GM19099 (cell line): ENCODE results near the gene RFX6.

Experiments
- POLR2A ChIP-seq: IDR thresholded peaks from 3 replicates; pipeline ENCODE4 v1.6.1; 2011; ENCODE audit warnings: low read depth; ENCODE audit not compliant: insufficient read length; ENCODE audit errors: extremely low read depth

RFX6 gene, protein sequence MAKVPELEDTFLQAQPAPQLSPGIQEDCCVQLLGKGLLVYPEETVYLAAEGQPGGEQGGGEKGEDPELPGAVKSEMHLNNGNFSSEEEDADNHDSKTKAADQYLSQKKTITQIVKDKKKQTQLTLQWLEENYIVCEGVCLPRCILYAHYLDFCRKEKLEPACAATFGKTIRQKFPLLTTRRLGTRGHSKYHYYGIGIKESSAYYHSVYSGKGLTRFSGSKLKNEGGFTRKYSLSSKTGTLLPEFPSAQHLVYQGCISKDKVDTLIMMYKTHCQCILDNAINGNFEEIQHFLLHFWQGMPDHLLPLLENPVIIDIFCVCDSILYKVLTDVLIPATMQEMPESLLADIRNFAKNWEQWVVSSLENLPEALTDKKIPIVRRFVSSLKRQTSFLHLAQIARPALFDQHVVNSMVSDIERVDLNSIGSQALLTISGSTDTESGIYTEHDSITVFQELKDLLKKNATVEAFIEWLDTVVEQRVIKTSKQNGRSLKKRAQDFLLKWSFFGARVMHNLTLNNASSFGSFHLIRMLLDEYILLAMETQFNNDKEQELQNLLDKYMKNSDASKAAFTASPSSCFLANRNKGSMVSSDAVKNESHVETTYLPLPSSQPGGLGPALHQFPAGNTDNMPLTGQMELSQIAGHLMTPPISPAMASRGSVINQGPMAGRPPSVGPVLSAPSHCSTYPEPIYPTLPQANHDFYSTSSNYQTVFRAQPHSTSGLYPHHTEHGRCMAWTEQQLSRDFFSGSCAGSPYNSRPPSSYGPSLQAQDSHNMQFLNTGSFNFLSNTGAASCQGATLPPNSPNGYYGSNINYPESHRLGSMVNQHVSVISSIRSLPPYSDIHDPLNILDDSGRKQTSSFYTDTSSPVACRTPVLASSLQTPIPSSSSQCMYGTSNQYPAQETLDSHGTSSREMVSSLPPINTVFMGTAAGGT

DNA sequence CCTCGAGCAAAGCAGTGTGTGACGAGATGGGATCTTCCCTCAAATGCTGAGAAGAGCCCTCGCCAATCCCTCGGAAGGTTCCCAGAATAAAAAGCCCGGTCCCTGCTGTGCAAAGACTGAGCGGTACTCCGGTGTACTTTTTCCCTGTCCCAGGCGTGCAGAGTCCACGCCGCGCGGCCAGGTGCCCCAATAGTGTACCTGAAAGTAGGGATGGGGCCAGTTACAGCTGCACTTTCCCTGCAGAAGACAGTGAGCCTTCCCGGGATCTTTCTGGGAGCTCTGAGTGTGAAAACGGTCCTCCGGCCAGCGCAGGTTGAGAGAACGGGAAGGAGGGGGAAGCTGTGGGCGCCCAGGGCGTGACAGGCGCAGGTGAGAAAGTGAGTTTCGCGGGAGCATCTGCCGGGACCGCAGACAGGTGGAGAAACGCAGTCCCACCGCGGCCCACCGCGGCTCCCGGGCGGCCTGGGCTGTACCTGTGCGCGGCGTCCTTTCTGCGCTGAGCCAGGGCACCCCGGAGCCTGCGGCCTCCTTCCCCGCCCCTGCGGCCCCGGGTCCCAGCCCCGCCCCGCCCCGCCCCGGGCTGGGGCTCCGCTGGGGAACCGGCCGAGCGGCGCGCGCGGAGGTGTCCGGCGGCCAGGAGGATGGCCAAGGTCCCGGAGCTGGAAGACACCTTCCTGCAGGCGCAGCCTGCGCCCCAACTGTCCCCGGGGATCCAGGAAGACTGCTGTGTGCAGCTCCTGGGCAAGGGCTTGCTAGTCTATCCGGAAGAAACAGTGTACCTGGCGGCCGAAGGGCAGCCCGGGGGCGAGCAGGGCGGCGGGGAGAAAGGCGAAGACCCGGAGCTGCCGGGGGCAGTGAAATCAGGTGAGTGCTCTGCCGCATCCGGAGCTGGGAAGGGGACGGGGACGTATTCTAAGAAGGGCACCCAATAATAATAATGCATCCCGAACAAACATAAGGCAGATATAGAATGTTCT lies at the start of gene RFX6:
RFX6 (plus strand) TSS at position 608 of the 977 bp plus-strand sequence; CDS start at position 642, 34 bp downstream.
- TF ChIP-seq POLR2A: no peak

DNA sequence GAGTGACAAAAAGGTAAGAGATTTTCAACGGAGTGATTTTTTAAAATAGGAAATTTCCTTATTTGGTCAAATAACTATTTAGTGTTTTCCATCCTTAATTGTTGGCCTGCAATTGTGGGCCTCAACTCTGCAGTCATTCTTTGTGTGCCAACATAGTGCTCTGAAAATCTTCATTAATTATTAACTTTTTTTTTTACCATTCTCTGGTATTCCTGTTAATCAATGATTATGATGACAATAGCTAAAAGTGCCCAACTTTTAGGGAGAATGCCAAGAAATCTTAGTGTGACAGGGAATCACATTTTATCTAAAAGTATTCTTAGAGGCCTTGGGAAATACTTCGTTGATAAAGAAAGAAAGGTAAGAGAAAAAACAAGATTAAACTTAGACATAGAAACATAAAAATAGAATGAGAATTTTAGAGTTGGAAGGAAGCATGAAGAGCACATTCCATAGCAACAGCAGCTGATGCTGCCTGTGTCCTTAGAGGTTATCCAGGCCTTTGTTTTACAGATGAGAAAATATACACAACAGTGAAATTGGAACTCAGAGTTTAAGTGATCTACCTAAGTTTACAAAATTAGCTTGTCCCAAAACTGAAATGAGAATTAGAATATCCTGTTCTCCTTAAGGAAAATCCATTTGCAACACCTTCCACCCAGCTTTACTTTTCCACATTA lies 49.3 kb upstream of the RFX6 start:
- no peak for TF ChIP-seq POLR2A

DNA sequence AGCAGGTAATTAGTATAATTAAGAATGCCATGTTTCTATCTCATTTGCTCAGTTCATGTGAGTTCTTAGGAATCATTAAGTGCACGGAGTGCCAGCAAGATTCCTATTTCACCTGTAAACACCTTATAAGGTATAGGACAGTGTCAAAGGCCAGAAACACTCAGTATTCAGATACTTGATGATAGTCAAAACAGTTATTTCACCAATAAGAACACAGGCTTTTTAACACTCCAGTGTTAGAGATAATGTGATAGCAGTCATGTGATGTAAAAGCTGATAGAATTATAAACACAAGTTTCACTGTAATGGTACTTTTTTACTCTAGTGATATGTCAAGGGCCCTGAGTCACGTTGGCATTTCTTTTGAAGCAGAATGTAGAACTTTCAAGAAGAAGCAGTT lies 48.1 kb upstream of the RFX6 start, which contains the start of gene GPRC6A:
GPRC6A (minus strand) TSS at position 101 of the 400 bp plus-strand sequence; CDS start at position 31, 70 bp downstream.
- TF ChIP-seq POLR2A: no peak

DNA sequence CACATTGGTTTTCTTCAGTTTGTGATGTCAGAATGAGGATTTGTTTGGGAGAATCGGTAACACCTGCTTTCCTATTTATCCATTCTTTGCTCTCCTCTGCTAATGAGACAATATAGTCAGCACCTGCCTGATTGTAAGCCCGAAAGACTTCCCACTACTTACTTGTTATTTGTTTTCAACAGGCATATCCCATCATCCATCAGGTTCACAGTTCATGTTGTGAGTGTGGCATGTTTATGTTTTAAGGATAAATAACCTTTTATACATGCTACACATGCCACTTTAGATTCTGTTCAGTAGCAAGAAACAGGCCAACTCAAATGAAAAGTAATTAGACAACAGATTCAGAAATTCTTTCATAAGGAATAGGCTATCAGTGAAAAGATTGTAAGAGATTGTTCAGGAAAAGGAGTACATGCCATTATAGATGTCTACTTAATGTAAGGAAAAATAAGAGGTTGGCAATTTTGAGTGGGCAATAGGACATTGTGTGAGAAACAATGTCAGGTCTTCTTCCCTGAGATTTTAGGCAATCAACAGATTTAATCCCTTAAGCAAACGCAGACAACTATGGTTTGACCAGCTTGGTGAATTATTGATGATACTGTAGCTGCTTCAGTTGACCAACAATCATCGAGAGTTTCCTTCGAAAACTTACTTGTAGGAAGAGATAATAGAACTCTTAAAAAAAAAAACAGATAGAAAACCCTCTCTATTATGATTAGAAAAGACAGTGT lies 40.3 kb upstream of the RFX6 start:
- no peak for TF ChIP-seq POLR2A

DNA sequence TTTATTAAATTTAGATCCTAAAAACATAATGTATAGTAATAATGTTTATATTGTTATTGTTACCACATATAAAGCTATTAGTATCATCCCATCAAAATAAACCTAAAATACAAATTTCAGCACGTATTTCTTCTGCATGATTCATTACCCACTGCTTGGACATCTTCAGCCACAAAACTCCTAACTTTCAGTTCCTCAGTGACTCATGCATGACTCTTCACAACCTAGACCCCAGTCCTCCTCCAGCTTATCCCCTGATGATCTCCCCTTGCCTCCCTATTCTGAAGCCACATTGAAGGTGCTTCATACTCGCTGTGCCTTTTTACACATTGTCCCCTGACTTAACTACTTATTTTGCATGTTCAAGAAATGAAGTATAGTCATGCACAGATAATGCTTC lies 37.0 kb upstream of the RFX6 start:
- no peak for TF ChIP-seq POLR2A

DNA sequence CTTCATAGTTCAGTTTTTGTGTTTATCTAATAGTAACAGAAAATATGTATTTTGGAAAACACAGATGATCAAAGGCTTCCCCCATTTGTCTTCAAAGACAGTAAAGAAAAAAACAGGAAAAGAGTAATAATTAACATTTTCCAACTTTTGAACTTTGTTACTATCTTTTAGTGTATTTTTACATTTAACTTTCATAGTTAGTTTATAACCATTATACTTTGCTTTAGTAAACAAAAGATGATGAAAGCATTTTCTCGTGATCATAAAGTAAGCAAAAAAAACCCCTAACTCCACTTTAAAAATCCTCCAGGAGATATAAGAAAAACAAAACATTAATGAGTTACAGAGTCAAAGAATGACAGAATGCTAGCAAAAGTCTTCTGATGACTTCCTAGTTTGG lies 34.6 kb upstream of the RFX6 start:
- TF ChIP-seq POLR2A: no peak

DNA sequence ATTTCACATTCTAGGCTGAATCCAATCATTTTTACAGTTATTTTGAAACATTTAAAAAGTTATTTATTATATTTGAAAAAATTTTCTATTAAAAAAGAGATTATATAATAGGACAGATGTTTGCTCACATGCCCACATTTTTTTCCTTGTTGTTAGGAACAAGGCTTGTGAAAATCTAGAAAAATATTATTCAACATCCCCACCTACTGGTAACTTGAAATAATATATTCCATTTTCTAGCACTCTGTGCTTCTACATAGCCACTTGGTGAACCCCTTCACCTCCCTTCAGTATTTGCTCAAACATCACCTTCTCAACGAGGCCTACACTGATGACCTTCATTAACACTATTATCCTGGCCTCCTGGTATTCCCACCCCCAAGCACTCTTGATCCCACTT lies 29.8 kb upstream of the RFX6 start:
- no peak for TF ChIP-seq POLR2A

DNA sequence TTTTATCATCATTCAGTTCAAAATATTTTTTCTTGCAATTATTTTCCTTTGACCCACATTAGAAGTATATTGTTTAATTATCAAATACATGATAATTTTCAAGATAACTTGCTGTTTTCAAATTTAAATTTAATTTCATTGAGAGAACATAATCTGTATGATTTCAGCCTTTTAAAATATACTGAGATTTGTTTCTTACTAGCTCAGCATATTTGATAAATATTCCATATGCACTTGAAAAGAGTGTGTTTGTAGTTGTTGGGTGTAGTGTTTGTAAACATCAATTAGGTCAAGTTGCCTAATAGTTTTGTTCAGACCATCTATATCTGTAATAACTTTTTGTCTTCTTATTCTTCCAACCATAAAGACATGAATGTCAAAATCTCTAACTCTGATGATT lies 19.0 kb upstream of the RFX6 start:
- TF ChIP-seq POLR2A: no peak

DNA sequence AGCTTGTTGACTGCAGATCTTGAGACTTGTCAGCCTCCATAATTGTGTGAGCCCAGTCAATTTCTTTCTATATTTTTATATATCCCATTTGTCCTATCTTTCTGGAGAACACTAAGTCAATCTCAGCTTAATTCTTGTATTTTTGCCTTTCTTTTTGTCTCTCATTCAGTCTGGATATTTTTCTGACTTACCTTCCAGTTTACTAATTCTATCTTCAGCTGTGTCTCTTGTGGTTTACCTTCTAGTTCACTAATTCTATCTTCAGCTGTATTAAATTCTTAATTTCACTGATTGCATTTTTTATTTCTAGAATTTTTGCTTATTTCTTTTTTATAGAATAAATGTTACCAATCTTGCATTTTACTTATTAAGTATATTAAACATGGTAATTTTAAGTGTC lies 17.8 kb upstream of the RFX6 start:
- TF ChIP-seq POLR2A: no peak

DNA sequence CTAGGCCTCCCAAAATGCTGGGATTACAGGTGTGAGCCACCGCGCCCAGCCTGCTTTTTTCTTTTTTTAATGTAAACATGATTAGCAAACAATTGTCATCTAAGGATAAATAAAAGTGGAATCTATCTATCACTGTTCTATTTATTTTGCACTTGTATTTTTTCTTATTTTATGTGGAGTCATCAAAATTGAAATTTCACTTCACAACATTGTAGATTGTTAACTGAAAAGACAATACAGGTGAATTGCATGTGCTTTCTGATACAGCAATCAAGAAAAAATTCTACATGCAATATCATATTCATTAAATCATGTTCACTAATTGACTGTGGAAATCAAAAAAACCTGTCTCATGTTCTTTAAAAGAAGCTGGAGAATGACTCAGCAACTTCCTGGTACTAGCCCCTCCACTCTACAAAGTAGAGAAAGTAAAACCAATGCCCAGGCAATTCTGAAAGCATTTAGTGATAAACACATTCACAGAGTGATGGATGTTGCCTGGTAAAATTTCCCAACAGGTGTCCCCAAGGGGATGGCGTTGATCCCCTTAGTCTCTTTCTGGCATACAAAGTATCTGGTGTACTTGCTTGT lies 10.7 kb upstream of the RFX6 start:
- no peak for TF ChIP-seq POLR2A

DNA sequence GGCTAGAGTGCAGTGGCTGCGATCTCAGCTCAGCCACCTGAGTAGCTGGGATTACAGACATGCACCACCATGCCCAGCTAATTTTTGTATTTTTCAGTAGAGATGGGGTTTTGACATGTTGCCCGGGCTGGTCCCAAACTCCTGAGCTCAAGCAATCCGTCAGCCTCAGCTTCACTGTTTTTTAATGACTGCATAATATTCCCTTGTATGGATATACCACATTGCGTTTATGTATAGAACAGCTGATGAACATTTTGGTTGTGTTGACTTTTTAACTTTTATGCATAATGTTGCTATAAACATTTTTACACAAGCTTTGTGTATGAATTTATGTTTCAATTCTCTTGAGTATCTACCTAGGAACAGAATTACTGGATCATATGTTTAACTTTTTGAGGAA lies 4.3 kb upstream of the RFX6 start:
- no peak for TF ChIP-seq POLR2A

DNA sequence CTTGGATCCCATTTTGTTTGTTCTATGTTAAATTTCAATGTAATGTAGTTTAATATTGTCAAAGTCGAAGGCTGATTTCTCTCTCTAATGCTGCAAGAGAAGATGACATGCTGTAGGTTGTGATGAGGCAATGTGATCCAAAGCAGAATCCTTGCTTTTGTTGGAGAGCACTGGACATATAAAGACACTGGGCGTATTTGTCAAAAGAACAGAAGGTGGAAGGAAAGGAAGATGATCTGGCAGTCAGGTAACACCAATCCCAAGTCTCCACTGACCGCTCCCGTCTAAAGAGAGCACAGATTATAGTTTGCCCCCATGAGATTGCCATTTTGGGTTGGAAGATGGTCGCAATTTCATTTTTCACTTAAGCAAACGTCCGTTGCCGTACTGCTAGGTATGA lies 935 bp upstream of the RFX6 start:
- no peak for TF ChIP-seq POLR2A

DNA sequence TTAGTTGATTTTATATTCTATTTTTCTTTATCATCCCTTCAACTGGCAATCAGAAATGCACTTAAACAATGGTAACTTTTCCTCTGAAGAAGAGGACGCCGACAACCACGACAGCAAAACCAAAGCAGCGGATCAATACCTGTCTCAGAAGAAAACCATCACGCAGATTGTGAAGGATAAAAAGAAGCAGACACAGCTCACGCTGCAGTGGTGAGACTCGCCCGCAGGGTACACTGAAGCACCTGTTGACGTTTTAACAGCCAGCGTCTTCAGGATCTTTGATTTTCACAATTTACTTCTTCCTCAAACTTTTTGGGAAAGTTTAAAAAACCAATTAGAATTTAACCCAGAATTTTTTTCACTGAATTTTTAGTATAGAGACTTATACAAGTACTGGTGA lies 701 bp downstream of the RFX6 start:
- TF ChIP-seq POLR2A: no peak
